Measurements from ENCODE around the gene FOXD4L3. TPM values are rescaled to one million over a fixed set of nuclear protein-coding genes. Genes with fewer than 3 reads are reported as not detected.
"Not testable (repeated sequence)": the region's sequence is repeated elsewhere in the genome, so short reads cannot be mapped to it uniquely, and the experiment has no call there.

FOXD4L3 gene
- polyA plus RNA-seq (ENCODE audit: insufficient read length in 10 of 10), result under 1 TPM in 7 of 10 donors, not detected in 3; 0.15 to 0.82 (median 0.30) TPM
- long read RNA-seq, donor 1, partial matches to known transcripts, result 0 of 1 reads
- long read RNA-seq, donor 1, other reads (novel, unspliced or antisense), result 0 of 1 reads
- long read RNA-seq, donor 2, partial matches to known transcripts, result 0 of 1 reads
- long read RNA-seq, donor 2, other reads (novel, unspliced or antisense), result 0 of 1 reads
- long read RNA-seq, donor 3, result 0 reads
- long read RNA-seq, donor 4, result 0 reads
- long read RNA-seq, donor 5, result 0 reads
- long read RNA-seq, donor 6, partial matches to known transcripts, result 0 of 1 reads
- long read RNA-seq, donor 6, other reads (novel, unspliced or antisense), result 0 of 1 reads
- long read RNA-seq, donor 7, partial matches to known transcripts, result 0 of 1 reads
- long read RNA-seq, donor 7, other reads (novel, unspliced or antisense), result 0 of 1 reads
- long read RNA-seq, donor 8, result 0 reads
- long read RNA-seq, donor 9, result 0 reads

GRCh38 chr9:68302567-68302966 is at the start of gene FOXD4L3:
Gene FOXD4L3 (plus strand): TSS chr9:68302867. CDS start chr9:68302952, 85 bp downstream.
- DNase-seq, result not testable (repeated sequence)

DNA sequence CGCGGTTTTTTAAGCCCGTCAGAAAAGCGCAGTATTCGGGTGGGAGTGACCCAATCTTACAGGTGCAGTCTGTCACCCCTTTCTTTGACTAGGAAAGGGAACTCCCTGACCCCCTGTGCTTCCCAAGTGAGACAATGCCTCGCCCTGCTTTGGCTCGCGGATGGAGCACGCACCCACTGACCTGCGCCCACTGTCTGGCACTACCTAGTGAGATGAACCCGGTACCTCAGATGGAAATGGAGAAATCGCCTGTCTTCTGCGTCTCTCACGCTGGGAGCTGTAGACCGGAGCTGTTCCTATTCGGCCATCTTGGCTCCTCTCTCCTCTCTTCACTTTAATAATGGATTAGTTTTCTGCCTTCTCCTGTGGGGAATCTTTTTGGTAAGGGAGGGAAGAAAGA is 21.6 kb upstream of the FOXD4L3 start:
- DNase-seq, result not testable (repeated sequence)

DNA sequence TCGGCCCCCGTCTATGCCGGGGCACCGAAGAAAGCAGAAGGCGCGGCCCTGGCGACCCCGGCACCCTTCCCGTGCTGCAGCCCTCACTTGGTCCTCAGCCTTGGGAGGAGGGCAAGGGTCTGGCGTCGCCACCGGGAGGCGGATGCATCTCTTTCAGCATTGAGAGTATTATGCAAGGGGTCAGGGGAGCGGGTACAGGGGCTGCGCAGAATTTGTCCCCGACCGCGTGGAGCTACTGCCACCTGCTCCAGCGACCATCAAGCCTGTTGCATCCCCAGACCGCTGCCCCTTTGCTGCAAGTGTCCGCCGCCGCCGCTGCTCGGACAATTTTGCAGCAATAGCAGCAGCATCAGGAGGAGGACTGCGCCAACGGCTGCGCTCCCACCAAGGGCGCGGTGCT is 1.1 kb downstream of the FOXD4L3 start:
- DNase-seq, result not testable (repeated sequence)

GRCh38 chr9:68304212-68304611 is 1.5 kb downstream of the FOXD4L3 start:
- not testable (repeated sequence) for DNase-seq

DNA sequence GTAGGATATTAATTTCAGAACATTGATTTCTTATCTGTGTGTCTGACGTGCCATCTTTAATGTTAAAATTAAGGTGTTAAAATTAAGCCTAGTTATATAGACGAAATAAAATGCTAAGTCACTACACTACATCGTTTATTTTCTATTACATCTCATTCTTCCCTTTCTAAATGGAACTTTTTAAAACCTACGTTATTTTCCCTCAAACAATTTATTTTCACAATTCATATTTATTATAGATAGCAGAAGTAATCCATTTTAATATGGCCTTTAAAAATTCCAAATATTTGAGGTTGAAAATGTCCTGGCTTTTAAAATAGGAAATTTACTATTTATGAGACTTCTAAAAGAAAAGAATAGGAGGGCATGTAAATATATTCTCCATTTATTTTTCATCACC is 2.1 kb downstream of the FOXD4L3 start:
- DNase-seq, result not testable (repeated sequence)

GRCh38 chr9:68305680-68306285 is 3.1 kb downstream of the FOXD4L3 start:
- not testable (repeated sequence) for DNase-seq

DNA sequence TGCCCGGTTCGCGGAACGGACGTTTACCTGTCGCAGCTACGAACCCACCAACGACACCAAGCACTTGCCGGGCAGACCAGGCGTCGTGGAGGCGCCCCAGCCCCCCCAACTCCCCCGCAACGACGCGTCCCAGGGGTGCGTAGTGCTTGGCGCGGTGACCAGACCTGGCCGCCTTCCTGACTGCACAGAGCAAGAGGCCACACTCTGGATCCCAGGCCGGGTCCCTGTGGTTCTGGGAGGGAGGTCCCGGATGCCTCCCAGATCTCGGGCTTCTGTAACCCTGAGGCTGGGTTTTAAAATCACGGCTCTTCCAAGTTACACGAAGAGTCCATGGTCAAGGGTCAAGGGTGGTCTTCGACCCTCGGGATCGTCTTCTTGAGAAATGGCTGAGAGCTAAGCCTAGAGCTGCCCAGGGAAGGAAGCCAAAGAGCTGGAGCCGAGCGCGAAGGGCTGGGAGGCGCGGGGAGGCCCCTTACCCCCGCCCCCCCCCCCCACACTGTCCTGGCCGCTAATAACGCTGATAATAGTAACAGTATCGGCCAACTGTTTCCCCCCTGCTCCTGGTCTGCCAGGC is 3.8 kb downstream of the FOXD4L3 start:
- DNase-seq, result not testable (repeated sequence)

GRCh38 chr9:68307127-68307526 is 4.5 kb downstream of the FOXD4L3 start:
- not testable (repeated sequence) for DNase-seq

- not testable (repeated sequence) for DNase-seq
These were observed 5.0 kb downstream of the FOXD4L3 start for GRCh38 chr9:68307654-68308053.

DNA sequence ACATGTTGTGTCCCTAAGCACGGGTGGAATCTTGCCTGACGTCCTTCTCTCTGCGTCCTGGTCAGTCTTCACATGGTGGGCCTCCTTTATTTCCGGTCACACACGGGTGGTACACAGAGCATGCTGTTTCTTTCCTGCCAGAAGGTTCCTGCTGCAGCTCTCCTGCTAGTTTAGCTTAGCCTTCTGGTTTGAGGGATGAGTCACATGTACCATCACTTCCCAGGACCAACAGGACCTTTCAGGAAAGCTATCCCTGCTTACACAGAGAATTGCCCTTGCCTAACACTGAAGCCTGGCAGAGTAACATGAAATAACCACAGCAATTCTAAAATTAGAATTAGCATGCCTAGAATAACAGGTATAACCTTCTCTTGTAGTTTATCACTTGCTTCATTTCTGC is 8.5 kb downstream of the FOXD4L3 start:
- not testable (repeated sequence) for DNase-seq

DNA sequence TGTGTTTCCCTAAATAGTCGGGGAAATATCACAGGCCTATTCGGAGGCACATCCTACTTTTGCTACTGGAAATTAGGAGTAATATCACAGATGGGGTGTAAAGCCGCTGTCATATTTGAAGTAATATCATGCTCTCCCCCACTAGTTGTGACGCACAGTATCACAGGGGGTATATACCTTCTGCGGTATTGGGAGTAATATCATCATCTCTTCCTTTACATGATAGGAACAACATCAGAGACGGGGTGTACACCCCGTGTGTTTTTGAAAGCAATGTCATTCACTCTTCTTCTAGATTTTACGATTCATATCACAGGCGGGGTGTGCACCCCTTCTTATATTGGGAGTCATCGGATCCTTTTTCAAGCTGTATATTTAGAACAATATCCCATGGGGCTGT is 15.5 kb downstream of the FOXD4L3 start:
- not testable (repeated sequence) for DNase-seq

GRCh38 chr9:68323749-68324148 is 21.1 kb downstream of the FOXD4L3 start:
- DNase-seq, result not testable (repeated sequence)

GRCh38 chr9:68324518-68324917 is 21.9 kb downstream of the FOXD4L3 start:
- not testable (repeated sequence) for DNase-seq

DNA sequence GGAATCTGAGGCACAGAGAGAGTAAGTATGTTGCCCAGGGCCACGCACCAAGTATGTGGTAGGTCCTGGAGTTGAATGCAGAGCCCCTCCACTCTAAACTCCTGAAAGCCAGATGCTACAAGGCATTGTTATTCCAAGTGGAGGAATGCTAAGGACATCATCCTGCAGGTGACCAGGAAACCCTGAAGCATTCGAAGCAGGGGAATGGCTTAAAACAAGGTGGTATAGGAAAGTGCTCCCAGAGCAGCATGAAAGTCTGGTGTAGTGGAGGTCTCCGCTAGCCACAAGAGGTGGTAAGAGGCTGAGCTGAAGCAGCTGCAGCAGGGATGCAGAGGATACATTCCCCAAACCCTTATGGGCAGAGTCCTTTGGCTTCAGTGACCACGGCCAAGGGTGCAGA is 26.4 kb downstream of the FOXD4L3 start:
- DNase-seq, result not testable (repeated sequence)

DNA sequence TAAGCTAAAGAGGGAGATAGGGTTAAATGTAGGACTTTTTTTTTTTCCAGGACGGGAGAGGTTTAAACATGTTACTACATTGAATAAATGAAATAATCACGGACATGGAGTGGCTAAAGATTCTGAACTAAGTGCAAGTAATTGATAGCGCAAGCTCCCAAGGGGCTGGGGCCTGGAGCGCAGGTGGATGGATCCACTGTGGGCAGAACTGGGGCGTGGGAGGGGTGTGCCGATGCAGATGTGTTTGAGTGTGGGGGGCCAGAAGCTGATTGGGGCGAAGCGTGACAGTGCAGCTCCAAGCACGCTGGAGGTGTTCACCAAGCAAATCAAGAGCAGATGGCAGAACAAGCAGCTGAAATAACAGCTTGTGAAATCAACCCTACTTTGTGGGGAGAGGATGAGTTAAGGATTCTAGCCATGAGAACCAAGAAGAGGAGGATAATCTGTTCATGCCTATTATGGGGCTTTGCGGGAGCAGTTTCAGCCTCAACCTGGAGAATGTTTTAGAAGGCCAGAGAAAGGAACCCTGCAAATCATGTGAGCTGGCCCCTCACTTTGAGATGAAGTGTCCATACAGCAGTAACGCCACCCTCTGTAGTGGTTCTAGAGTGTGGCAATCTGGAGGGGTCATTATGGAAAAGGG is 28.0 kb downstream of the FOXD4L3 start:
- DNase-seq, result not testable (repeated sequence)

DNA sequence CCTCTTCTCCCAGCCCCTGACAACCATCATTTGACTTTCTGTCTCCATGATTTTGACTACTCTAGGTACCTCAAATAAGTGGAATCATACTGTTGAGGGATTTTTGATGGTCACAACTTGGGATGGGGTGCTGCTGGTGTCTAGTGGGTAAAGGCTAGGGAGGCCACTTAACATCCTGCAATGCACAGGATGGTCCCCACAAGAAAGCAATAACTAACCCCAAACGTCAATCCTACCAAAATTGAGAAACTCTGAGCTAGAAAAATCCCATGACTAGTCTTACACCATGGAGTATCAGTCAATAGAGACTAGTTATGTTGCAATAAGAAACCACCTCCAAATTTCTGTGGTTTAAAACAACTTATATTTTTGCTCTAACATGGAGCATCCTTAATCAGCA is 29.5 kb downstream of the FOXD4L3 start:
- DNase-seq, result not testable (repeated sequence)

DNA sequence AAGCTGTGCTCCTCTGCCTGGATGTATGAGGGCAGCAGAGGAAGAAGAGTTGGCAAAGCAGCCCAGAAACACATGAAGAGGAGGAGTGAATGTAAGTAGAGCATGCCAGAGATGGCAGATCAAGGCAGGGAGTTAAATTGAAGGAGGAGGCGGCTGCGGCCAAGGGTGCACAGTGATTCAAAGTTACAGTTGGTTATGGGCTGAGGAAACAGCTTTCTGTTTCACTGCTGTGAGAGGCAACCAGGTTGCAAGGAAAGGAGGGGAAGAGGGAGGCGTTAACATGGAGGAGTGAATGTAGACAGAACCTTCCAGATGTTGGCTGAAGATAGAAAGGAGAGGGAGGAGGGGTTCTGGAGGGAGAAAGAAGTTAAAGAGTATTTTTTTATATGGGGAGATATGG is 33.3 kb downstream of the FOXD4L3 start:
- not testable (repeated sequence) for DNase-seq

GRCh38 chr9:68336639-68337339 is 34.1 kb downstream of the FOXD4L3 start:
- not testable (repeated sequence) for DNase-seq

DNA sequence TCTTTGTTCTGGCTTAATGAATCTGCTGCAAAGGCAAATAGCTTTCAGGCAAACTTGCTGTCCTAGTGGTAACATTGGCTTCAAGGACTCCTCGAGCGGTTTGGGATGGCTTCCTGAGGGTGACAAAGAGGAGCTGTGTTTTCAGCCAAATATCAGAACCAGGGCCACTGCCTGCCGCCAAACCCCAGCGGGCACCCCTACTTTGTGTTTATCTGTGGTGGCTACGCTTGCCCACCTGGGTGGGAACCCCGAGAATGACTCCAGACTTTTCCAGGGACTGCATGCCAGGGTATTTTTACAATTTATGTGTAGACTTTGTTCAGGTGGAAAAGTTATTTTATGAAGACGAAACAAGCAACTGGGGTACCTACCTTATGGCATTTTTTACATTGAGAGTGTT is 35.3 kb downstream of the FOXD4L3 start:
- DNase-seq, result not testable (repeated sequence)

GRCh38 chr9:68342265-68343025 is 39.8 kb downstream of the FOXD4L3 start:
- peak in 1 of 3 donors; percentile 1 for DNase-seq

GRCh38 chr9:68343242-68343641 is 40.6 kb downstream of the FOXD4L3 start:
- DNase-seq, result peak in 1 of 3 donors; percentile 3
